Neuron (in vitro differentiated cells): ENCODE measurements around the gene LRIG2.

Experiments
- H2AFZ ChIP-seq: one replicate; pipeline ENCODE4 v1.6.1; 2013; ENCODE audit warnings: low read depth, mild to moderate bottlenecking, inconsistent platforms, low read length, moderate library complexity
- H3K27me3 ChIP-seq: one replicate; pipeline ENCODE4 v1.6.1; 2013; ENCODE audit warnings: low read length; ENCODE audit not compliant: insufficient read depth
- H3K36me3 ChIP-seq: one replicate; pipeline ENCODE4 v1.6.1; 2013; ENCODE audit warnings: low read length; ENCODE audit not compliant: insufficient read depth
- H3K4me1 ChIP-seq: one replicate; pipeline ENCODE4 v1.6.1; 2013; ENCODE audit warnings: low read length; ENCODE audit not compliant: insufficient read depth
- H3K4me3 ChIP-seq: 2 replicates; pipeline ENCODE4 v1.5.1; 2013; ENCODE audit warnings: mild to moderate bottlenecking, low read length, moderate library complexity
- H3K9me3 ChIP-seq: one replicate; pipeline ENCODE4 v1.6.1; 2013; ENCODE audit warnings: low read length

LRIG2 gene

DNA sequence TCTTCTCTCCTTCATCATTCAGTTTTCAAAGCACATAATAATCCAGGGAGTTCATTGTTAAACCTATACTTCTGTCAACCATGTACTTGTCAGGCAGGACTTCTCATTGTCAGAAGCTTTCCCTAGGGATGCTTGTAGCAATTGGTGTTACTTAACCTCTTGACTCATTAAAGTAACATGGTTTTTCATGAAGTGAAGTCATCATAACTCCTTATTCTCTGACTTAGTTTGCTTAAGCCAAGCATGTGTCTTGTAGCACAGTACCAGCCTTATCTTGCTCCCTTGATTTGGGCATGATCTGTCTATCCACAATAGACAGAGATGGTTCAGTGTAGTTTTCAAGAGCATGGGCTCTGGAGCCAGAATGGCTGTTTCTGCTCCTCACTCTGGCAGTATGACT lies 45.3 kb downstream of the LRIG2 start:
- no peaks in the 10 kb centered on the region for H3K4me1 ChIP-seq
- no peak overlapping the region for H3K4me3 ChIP-seq
- no peaks in the 10 kb centered on the region for H3K27me3 ChIP-seq
- H3K9me3 ChIP-seq: no peaks in the 10 kb centered on the region
- peaks cover 76% of the 10 kb centered on the region for H3K36me3 ChIP-seq
- H2AFZ ChIP-seq: no peak overlapping the region

DNA sequence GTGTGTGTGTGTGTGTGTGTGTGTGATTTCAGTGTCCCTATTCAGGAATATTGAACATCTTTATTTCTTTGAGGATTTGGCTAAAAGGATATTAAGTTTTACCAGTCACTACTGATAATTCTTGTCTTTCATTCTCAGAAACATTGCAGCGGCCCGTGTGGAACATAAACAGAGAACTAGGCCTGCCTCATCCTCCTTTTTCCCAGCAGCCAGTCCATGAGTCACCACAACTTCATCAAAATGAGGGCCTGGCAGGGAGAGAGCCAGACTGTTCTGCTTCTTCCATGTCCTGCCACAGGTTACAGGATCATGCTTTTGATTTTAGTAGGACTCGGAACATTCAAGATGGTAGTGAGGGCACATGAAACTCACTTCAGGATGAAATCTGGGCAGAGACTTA lies 50.7 kb downstream of the LRIG2 start:
- no peaks in the 10 kb centered on the region for H3K4me1 ChIP-seq
- H3K4me3 ChIP-seq: no peak overlapping the region
- peaks cover 75% of the 10 kb centered on the region for H3K36me3 ChIP-seq
- no peaks in the 10 kb centered on the region for H3K27me3 ChIP-seq
- no peak overlapping the region for H2AFZ ChIP-seq
- H3K9me3 ChIP-seq: no peaks in the 10 kb centered on the region

DNA sequence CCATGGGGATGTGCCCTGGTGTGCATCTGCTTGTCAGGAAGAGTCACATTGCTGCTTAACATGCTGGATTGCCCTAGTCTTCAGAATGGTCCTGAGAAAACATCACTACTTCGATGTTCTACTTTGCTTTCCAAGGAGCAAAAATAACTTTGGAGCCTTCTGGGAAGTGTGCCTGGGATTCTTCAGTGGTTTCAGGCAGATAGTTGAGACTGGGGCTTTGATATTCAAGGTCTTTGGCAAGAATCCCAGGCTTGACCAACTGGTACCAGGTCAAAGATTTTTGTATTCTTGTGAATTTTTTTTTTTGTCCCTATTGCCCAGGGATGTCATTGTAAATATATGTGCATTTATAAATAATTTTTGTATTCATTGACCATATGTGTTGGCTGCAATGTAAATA lies 51.4 kb downstream of the LRIG2 start:
- no peaks in the 10 kb centered on the region for H3K9me3 ChIP-seq
- H2AFZ ChIP-seq: no peak overlapping the region
- no peaks in the 10 kb centered on the region for H3K4me1 ChIP-seq
- peaks cover 69% of the 10 kb centered on the region for H3K36me3 ChIP-seq
- H3K27me3 ChIP-seq: no peaks in the 10 kb centered on the region
- H3K4me3 ChIP-seq: no peak overlapping the region

DNA sequence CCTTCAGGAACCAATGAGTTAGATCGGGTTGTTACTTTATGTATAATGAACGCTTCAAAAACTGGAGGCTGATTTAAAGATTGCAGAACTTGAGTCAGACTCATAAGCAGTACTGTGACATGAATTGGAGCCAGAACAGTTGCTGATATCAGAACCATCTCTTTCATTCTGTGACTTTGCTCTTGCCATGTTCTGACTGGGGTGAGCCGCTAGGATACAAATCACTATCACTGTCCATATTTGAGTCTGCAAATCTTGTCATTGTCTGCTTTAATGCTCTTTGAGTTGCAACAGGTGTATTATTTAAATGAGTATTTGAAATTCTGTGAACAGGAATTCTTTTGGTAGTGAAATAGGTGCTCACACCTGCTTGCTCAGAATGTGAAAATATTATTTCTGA lies 52.5 kb downstream of the LRIG2 start:
- Histone ChIP-seq H3K36me3 (peaks cover 57% of the 10 kb centered on the region), H3K4me3 (no peak overlapping the region), H2AFZ (no peak overlapping the region), H3K9me3 (no peaks in the 10 kb centered on the region), H3K4me1 (no peaks in the 10 kb centered on the region), H3K27me3 (no peaks in the 10 kb centered on the region)

DNA sequence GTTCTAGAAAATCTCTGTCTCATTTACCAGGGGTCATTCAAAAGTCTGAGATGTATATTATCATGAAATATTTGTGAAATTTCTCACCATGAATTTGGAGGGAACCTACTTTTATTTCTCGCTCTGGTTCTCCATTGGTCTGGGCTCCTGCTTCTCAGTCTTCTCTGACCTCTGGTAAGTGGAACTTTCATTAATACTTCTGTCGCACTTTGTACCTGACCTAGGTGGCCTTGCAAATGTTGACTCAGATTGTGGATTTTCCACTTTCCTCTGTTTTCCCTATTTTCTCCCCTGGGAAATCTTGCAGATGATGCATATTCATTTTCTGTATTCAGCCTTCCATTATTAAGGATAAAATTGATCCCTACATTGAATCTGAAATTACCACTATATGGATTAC lies 53.2 kb downstream of the LRIG2 start:
- no peaks in the 10 kb centered on the region for H3K4me1 ChIP-seq
- H3K27me3 ChIP-seq: no peaks in the 10 kb centered on the region
- H3K4me3 ChIP-seq: no peak overlapping the region
- no peak overlapping the region for H2AFZ ChIP-seq
- no peaks in the 10 kb centered on the region for H3K9me3 ChIP-seq
- H3K36me3 ChIP-seq: peaks cover 52% of the 10 kb centered on the region

DNA sequence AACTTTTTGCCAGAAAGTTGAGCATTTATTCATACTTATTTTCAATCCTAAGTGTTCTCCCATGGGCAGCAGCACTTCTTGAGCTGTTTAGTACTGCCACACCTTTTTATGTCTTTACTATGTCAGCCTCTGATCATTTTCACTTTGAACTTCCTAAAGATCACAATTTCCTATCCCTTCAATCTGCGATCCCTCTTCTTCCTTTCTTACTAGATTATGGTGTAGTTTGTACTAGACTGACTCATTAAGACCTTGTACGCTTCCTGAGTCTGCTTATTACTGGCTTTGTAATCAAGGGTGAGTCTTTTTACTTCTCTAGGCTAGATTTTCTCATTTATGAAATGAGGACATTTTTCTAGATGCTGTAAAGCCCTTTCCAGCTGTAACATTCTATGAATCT lies 55.1 kb downstream of the LRIG2 start:
- Histone ChIP-seq H3K9me3 (no peaks in the 10 kb centered on the region), H3K36me3 (peaks cover 41% of the 10 kb centered on the region), H3K4me3 (no peak overlapping the region), H2AFZ (no peak overlapping the region), H3K27me3 (no peaks in the 10 kb centered on the region), H3K4me1 (no peaks in the 10 kb centered on the region)

DNA sequence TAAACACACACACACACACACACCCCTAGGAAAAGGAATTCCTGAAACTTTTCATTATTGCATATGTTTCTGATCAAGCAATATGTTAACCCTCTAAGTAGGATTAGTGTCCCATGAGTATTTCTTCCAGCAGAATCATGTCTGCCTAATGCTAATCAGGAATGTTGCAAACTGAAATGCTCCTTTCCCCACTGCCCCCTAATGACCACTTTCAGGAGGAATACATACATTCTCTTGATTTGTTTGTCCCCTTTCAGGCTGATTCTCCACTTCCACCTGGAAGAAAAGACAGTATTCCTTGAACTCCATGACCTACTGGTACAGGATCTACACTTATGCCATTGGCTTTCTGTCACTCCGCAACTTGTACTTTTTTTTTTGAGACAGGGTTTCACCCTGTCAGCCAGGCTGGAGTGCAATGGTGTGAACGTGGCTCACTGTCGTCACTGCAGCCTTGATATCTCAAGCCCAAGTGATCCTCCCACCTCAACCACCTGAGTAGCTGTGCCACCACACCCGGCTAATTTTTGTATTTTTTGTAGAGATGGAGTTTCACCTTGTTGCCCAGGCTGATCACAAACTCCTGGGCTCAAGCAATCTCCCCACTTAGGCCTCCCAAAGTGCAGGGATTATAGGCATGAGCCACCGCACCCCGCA lies 56.7 kb downstream of the LRIG2 start:
- H3K36me3 ChIP-seq: peaks cover 29% of the 10 kb centered on the region
- no peaks in the 10 kb centered on the region for H3K4me1 ChIP-seq
- no peaks in the 10 kb centered on the region for H3K9me3 ChIP-seq

DNA sequence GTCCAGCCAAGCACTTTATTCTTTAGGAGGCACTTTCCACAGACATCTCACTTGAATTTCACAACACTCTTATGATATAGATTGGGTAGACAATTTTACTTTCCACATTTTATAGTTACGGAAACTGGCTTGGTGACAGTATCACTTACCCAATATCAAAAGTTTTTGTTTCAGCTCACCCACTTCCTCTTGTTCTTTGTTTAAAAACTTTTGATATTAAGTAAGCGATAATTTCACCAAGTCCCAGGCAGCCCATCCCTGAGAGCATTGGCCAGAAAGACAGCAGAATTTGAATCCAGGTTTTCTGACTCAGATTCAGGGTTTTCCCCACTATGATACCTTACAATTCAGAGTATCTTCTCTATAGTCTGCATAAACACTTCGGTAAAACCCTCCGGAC lies 60.0 kb downstream of the LRIG2 start:
- no peaks in the 10 kb centered on the region for H3K27me3 ChIP-seq
- no peaks in the 10 kb centered on the region for H3K9me3 ChIP-seq
- H2AFZ ChIP-seq: no peak overlapping the region
- H3K36me3 ChIP-seq: peaks cover 5% of the 10 kb centered on the region
- H3K4me1 ChIP-seq: no peaks in the 10 kb centered on the region
- H3K4me3 ChIP-seq: no peak overlapping the region

More for the DNA sequence above, 56.7 kb downstream of the LRIG2 start:
- Histone ChIP-seq H2AFZ (no peak overlapping the region), H3K4me3 (no peak overlapping the region), H3K27me3 (no peaks in the 10 kb centered on the region)

DNA sequence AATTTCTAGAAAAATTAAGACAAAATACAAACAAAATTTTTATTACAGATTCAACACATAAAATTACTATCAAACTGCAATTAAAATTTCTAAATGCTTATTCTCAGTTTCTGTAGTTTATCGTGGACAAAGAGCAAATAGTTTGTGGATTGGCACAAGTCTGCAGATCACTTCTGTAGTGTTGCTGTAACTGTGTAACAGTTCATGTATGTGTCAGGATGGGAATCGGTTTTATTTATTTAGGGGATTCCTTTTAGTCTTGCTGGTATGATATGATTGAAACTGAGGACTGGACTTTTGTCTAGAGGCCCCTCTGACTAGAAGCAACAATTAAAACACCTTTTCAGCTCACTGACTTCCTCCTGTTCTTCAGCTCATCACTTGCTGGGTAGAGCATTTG lies 60.8 kb downstream of the LRIG2 start:
- no peaks in the 10 kb centered on the region for H3K36me3 ChIP-seq
- no peaks in the 10 kb centered on the region for H3K4me1 ChIP-seq
- no peaks in the 10 kb centered on the region for H3K9me3 ChIP-seq
- H2AFZ ChIP-seq: no peak overlapping the region
- H3K4me3 ChIP-seq: no peak overlapping the region
- no peaks in the 10 kb centered on the region for H3K27me3 ChIP-seq

DNA sequence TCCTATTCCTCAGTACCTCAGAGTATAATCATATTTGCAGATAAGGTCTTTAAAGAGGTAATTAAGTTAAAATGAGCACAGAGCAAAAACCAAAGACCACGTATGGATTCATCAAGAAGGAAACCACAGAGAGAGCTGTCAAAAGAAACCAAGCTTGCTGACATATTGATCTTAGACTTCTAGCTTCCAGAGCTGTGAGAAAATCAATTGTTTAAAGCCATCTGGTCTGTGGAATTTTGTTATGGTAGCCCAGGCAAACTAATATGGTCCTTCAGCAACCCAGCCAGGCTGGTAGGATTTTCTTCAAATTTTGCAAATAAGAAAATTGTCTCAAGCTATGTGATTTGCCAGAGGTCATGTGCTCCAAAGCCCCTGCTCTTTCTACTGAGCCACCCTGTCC lies 62.5 kb downstream of the LRIG2 start:
- no peaks in the 10 kb centered on the region for H3K27me3 ChIP-seq

DNA sequence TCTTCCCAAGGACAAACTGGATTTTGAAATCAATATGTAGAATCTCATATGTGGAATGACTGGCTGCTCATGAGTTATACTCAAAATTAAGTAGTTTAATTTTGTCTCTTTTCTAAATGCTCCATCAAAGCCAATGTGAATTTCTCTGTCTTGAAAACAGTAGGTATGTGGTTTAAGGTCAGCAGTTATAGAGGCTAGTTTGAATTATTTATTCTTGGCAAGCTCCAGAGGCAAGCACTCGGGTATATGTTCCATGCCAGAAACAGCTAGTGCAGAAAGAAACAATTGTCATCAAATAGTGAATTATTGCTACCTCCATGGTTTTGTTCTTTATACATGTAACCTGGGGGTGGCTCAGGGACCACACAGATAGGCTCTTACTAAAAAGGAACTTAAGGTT lies 63.5 kb downstream of the LRIG2 start:
- H3K36me3 ChIP-seq: no peaks in the 10 kb centered on the region
- no peaks in the 10 kb centered on the region for H3K9me3 ChIP-seq
- H3K4me3 ChIP-seq: no peak overlapping the region
- no peak overlapping the region for H2AFZ ChIP-seq
- H3K27me3 ChIP-seq: no peaks in the 10 kb centered on the region
- H3K4me1 ChIP-seq: no peaks in the 10 kb centered on the region

More for the DNA sequence above, 62.5 kb downstream of the LRIG2 start:
- H3K4me1 ChIP-seq: no peaks in the 10 kb centered on the region
- no peak overlapping the region for H2AFZ ChIP-seq
- H3K9me3 ChIP-seq: no peaks in the 10 kb centered on the region
- no peaks in the 10 kb centered on the region for H3K36me3 ChIP-seq
- no peak overlapping the region for H3K4me3 ChIP-seq

DNA sequence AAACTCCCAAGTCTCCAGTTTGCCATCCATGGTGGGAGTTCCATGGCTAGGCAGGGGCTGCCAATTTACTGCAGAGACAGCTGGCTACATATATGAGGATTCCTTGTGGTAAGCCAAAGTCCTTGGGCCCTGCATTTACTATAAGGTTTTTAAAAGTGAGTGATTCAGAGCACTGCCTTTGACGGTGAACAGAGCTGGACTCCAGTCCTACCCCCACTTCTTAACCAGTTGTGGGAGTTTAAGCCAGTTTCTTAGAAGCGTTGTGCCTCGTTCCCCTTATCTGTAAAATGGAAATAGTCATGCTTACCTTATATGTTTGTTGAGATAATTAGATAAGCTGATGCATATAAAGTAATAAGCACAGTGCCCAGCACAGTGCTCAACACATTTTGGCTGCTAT lies 64.6 kb downstream of the LRIG2 start:
- Histone ChIP-seq H3K4me1 (no peaks in the 10 kb centered on the region), H3K27me3 (no peaks in the 10 kb centered on the region), H3K4me3 (no peak overlapping the region), H3K9me3 (no peaks in the 10 kb centered on the region), H2AFZ (no peak overlapping the region), H3K36me3 (no peaks in the 10 kb centered on the region)

DNA sequence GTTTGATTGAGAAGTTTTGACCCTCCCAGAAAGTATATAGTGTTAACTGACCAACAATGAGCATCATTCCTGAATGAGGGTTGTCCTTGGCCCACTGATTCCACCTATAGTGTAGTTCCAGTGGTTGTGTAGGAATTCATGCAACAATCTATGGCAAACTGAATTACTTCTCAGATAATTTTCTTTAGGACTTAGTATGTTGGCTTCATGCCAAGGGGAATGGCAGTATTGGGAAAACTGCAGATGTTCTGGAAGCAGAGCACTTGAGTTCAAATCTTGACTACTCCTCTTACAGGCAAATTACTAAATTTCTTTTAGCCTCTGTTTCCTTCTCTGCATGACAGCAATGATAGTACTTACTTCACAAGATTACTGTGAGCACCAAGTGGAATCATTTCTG lies 65.8 kb downstream of the LRIG2 start:
- no peaks in the 10 kb centered on the region for H3K27me3 ChIP-seq
- no peaks in the 10 kb centered on the region for H3K4me1 ChIP-seq
- no peaks in the 10 kb centered on the region for H3K9me3 ChIP-seq
- no peak overlapping the region for H2AFZ ChIP-seq
- H3K4me3 ChIP-seq: no peak overlapping the region
- H3K36me3 ChIP-seq: no peaks in the 10 kb centered on the region

DNA sequence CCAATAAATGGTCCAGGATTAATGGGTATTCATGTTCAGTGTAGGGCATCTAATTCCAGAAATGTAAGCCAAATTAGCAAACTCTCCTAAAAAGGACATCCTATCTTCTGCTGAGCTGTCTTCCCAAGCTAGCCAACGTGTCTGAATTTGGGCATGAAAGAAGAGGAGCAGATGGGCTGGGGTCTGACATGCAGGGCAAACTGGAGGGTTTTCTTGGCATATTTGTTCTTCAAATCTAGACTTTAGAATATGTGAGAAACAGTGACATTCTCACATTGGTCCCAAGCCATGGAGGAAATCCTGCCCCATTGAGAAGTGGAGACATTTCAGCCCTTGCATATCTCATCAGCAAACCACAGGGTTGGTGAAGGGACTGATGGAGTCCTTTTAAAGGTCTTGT lies 67.2 kb downstream of the LRIG2 start:
- H3K4me1 ChIP-seq: no peaks in the 10 kb centered on the region
- no peaks in the 10 kb centered on the region for H3K27me3 ChIP-seq
- H2AFZ ChIP-seq: peak overlapping the region; percentile 90
- H3K4me3 ChIP-seq: no peak overlapping the region
- H3K9me3 ChIP-seq: no peaks in the 10 kb centered on the region
- no peaks in the 10 kb centered on the region for H3K36me3 ChIP-seq
